HUES48 (cell line): Measurements from ENCODE around the gene NPAS2.

Source experiments
- H3K27ac ChIP-seq: one replicate; pipeline ENCODE4 v1.7.0; 2013; ENCODE audit warnings: low read depth, low read length, inconsistent platforms
- H3K27me3 ChIP-seq: 2 replicates; pipeline ENCODE4 v1.6.1; 2013; ENCODE audit warnings: mild to moderate bottlenecking, low read length; ENCODE audit not compliant: control insufficient read depth, insufficient read depth
- H3K36me3 ChIP-seq: 2 replicates; pipeline ENCODE4 v1.6.1; 2013; ENCODE audit warnings: low read length; ENCODE audit not compliant: control insufficient read depth, insufficient read depth
- H3K4me1 ChIP-seq: 2 replicates; pipeline ENCODE4 v1.6.1; 2013; ENCODE audit warnings: mild to moderate bottlenecking, low read length; ENCODE audit not compliant: control insufficient read depth, insufficient read depth
- H3K4me3 ChIP-seq: 2 replicates; pipeline ENCODE4 v1.5.1; 2013; ENCODE audit warnings: mild to moderate bottlenecking, low read depth, low read length
- H3K9ac ChIP-seq: 2 replicates; pipeline ENCODE4 v1.6.1; 2013; ENCODE audit warnings: mild to moderate bottlenecking, low read depth, low read length, moderate library complexity
- H3K9me3 ChIP-seq: 2 replicates; pipeline ENCODE4 v1.6.1; 2013; ENCODE audit warnings: low read length; ENCODE audit not compliant: control insufficient read depth, insufficient read depth

NPAS2 gene

GRCh38 chr2:100835006-100835659 is 15.2 kb downstream of the NPAS2 start:
- H3K9me3 ChIP-seq = no peaks in the 10 kb centered on the region
- no peaks in the 10 kb centered on the region for H3K36me3 ChIP-seq
- H3K9ac ChIP-seq = no peak overlapping the region
- no peaks in the 10 kb centered on the region for H3K27me3 ChIP-seq
- no peak overlapping the region for H3K27ac ChIP-seq
- H3K4me1 ChIP-seq = no peaks in the 10 kb centered on the region
- H3K4me3 ChIP-seq = no peak overlapping the region

- Histone ChIP-seq H3K27me3 (no peaks in the 10 kb centered on the region), H3K4me1 (no peaks in the 10 kb centered on the region), H3K9me3 (no peaks in the 10 kb centered on the region), H3K4me3 (no peak overlapping the region), H3K27ac (no peak overlapping the region), H3K9ac (no peak overlapping the region), H3K36me3 (no peaks in the 10 kb centered on the region)
Measured at GRCh38 chr2:100840519-100840918, 20.6 kb downstream of the NPAS2 start.

GRCh38 chr2:100842241-100842922 is 22.4 kb downstream of the NPAS2 start:
- Histone ChIP-seq H3K27me3 (no peaks in the 10 kb centered on the region), H3K36me3 (no peaks in the 10 kb centered on the region), H3K9ac (no peak overlapping the region), H3K4me1 (no peaks in the 10 kb centered on the region), H3K27ac (no peak overlapping the region), H3K9me3 (no peaks in the 10 kb centered on the region), H3K4me3 (no peak overlapping the region)

- Histone ChIP-seq H3K4me1 (no peaks in the 10 kb centered on the region), H3K36me3 (no peaks in the 10 kb centered on the region), H3K27ac (no peak overlapping the region), H3K4me3 (no peak overlapping the region), H3K9me3 (no peaks in the 10 kb centered on the region), H3K27me3 (no peaks in the 10 kb centered on the region), H3K9ac (no peak overlapping the region)
Measured at GRCh38 chr2:100844514-100844913, 24.6 kb downstream of the NPAS2 start.

- Histone ChIP-seq H3K27ac (no peak overlapping the region), H3K4me1 (no peaks in the 10 kb centered on the region), H3K4me3 (no peak overlapping the region), H3K36me3 (no peaks in the 10 kb centered on the region), H3K9me3 (no peaks in the 10 kb centered on the region), H3K9ac (no peak overlapping the region), H3K27me3 (no peaks in the 10 kb centered on the region)
Measured at GRCh38 chr2:100845141-100845991, 25.4 kb downstream of the NPAS2 start.

GRCh38 chr2:100846716-100847115 is 26.8 kb downstream of the NPAS2 start:
- no peak overlapping the region for H3K27ac ChIP-seq
- H3K4me1 ChIP-seq = no peaks in the 10 kb centered on the region
- H3K27me3 ChIP-seq = no peaks in the 10 kb centered on the region
- no peaks in the 10 kb centered on the region for H3K36me3 ChIP-seq
- H3K9ac ChIP-seq = no peak overlapping the region
- no peak overlapping the region for H3K4me3 ChIP-seq
- no peaks in the 10 kb centered on the region for H3K9me3 ChIP-seq

GRCh38 chr2:100852447-100852846 is 32.5 kb downstream of the NPAS2 start:
- Histone ChIP-seq H3K4me3 (no peak overlapping the region), H3K9me3 (no peaks in the 10 kb centered on the region), H3K4me1 (no peaks in the 10 kb centered on the region), H3K36me3 (no peaks in the 10 kb centered on the region), H3K27ac (no peak overlapping the region), H3K27me3 (no peaks in the 10 kb centered on the region), H3K9ac (no peak overlapping the region)

GRCh38 chr2:100852999-100853908 is 33.3 kb downstream of the NPAS2 start:
- Histone ChIP-seq H3K9ac (no peak overlapping the region), H3K9me3 (no peaks in the 10 kb centered on the region), H3K36me3 (no peaks in the 10 kb centered on the region), H3K27ac (no peak overlapping the region), H3K4me3 (no peak overlapping the region), H3K27me3 (no peaks in the 10 kb centered on the region), H3K4me1 (0 out of 2 replicates have a peak, but pooled peaks cover 3% of the 10 kb centered on the region)

- Histone ChIP-seq H3K36me3 (no peaks in the 10 kb centered on the region), H3K27ac (no peak overlapping the region), H3K9ac (no peak overlapping the region), H3K9me3 (no peaks in the 10 kb centered on the region), H3K27me3 (no peaks in the 10 kb centered on the region), H3K4me3 (no peak overlapping the region), H3K4me1 (0 out of 2 replicates have a peak, but pooled peaks cover 3% of the 10 kb centered on the region)
Measured at GRCh38 chr2:100853909-100854810, 34.2 kb downstream of the NPAS2 start.

- Histone ChIP-seq H3K9me3 (no peaks in the 10 kb centered on the region), H3K27ac (no peak overlapping the region), H3K9ac (no peak overlapping the region), H3K27me3 (no peaks in the 10 kb centered on the region), H3K4me3 (no peak overlapping the region), H3K36me3 (no peaks in the 10 kb centered on the region), H3K4me1 (0 out of 2 replicates have a peak, but pooled peaks cover 3% of the 10 kb centered on the region)
Measured at GRCh38 chr2:100855084-100855483, 35.1 kb downstream of the NPAS2 start.
